Urinary bladder (tissue), 4 donors: ENCODE data around the gene GTF2H4. TPM values are rescaled to one million over a fixed set of nuclear protein-coding genes. Genes with fewer than 3 reads are reported as not detected.
A peak's percentile ranks its signal among the peaks of the same experiment; 100 is the strongest.
"Not testable (repeated sequence)": the region's sequence is repeated elsewhere in the genome, so short reads cannot be mapped to it uniquely, and the experiment has no call there.

Experiments
- DNase-seq: peaks from one replicate; pipeline ENCODE4 v3.0.0-alpha.2; 2015; ENCODE audit errors: extremely low spot score
- H3K27ac ChIP-seq: one replicate; pipeline ENCODE4 v1.5.1; 2013; ENCODE audit warnings: low read depth, mild to moderate bottlenecking, moderate library complexity
- H3K36me3 ChIP-seq: one replicate; pipeline ENCODE4 v1.6.1; 2013; ENCODE audit warnings: mild to moderate bottlenecking, moderate library complexity; ENCODE audit not compliant: insufficient read depth
- H3K4me1 ChIP-seq: one replicate; pipeline ENCODE4 v1.6.1; 2013; ENCODE audit warnings: mild to moderate bottlenecking, moderate library complexity; ENCODE audit not compliant: insufficient read depth
- H3K4me3 ChIP-seq: one replicate; pipeline ENCODE4 v1.5.1; 2013; ENCODE audit warnings: low read depth, low read length
- WGBS: extraction: QIAGEN DNeasy Blood & Tissue Kit; methylation state at CpG from one replicate; pipeline ENCODE4 v1.1.7; 2013; 5-methylcytosine and 5-hydroxymethylcytosine counted together
- polyA plus RNA-seq: library from polyadenylated mRNA; stranded (reverse); fragments of 200-250 nt; gene quantifications from one replicate; pipeline ENCODE4 v1.2.3, GENCODE V29; 2013
- total RNA-seq: library from RNA; depleted of rRNA; stranded (reverse); fragments of >200 nt; gene quantifications from one replicate; pipeline ENCODE4 v1.2.3, GENCODE V29; 2014
- donor health status: healthy with polysubstance abuse.
- donor health status: healthy.

Gene GTF2H4
- total and polyA plus RNA-seq, 2 donors: 25.7 to 26.2 TPM

DNA sequence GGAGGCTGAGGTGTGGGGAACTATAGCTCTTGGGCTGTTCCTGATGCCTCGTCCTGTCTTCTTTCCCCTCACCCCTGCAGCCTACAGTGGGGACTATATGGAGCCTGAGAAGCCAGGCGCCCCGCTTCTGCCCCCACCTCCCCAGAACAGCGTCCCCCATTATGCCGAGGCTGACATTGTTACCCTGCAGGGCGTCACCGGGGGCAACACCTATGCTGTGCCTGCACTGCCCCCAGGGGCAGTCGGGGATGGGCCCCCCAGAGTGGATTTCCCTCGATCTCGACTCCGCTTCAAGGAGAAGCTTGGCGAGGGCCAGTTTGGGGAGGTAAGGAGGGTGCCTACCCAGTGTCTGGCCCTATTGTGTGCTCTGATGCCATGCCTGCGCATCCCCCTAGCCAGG, 11.5 kb upstream of the GTF2H4 start:
- no peak for DNase-seq
- Histone ChIP-seq H3K36me3 (peaks cover 3% of the 10 kb centered on the region), H3K4me3 (no peak overlapping the region), H3K4me1 (no peaks in the 10 kb centered on the region), H3K27ac (no peak overlapping the region)
- 94% methylated on average over 13 of the region's 13 CpGs for WGBS

DNA sequence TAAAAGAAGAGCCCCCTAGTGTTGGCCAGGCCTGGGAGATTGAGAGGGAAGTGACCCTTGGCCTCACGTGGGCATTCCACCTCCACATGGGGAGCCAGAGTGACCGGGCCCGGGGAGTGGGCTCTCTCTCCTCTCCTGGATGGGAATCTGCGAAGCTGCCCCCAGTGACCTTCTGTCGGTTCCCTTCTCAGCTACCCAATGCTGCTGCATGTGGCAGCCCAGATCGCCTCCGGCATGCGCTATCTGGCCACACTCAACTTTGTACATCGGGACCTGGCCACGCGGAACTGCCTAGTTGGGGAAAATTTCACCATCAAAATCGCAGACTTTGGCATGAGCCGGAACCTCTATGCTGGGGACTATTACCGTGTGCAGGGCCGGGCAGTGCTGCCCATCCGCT, 10.1 kb upstream of the GTF2H4 start:
- Histone ChIP-seq H3K4me3 (no peak overlapping the region), H3K27ac (no peak overlapping the region), H3K4me1 (no peaks in the 10 kb centered on the region), H3K36me3 (peaks cover 3% of the 10 kb centered on the region)
- 93% methylated on average over 16 of the region's 16 CpGs for WGBS
- DNase-seq: no peak

DNA sequence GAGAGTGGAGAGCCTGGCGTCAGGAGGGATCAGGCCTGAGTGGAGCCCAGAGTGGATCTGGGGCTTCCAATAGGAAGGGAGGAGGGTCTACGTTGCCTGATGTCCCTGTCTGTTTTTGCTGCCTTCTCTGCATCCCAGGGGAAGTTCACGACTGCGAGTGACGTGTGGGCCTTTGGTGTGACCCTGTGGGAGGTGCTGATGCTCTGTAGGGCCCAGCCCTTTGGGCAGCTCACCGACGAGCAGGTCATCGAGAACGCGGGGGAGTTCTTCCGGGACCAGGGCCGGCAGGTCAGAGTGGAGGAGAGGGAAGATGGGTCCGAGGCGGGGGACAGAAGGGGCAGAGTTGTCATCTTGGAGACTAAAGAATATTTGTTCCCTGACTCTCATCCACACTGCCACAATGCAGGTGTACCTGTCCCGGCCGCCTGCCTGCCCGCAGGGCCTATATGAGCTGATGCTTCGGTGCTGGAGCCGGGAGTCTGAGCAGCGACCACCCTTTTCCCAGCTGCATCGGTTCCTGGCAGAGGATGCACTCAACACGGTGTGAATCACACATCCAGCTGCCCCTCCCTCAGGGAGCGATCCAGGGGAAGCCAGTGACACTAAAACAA, 9.2 kb upstream of the GTF2H4 start:
- peaks cover 3% of the 10 kb centered on the region for H3K36me3 ChIP-seq
- no peak overlapping the region for H3K4me3 ChIP-seq
- no peak overlapping the region for H3K27ac ChIP-seq
- H3K4me1 ChIP-seq: no peaks in the 10 kb centered on the region
- no peak for DNase-seq
- 80% methylated on average over 23 of the region's 23 CpGs for WGBS

DNA sequence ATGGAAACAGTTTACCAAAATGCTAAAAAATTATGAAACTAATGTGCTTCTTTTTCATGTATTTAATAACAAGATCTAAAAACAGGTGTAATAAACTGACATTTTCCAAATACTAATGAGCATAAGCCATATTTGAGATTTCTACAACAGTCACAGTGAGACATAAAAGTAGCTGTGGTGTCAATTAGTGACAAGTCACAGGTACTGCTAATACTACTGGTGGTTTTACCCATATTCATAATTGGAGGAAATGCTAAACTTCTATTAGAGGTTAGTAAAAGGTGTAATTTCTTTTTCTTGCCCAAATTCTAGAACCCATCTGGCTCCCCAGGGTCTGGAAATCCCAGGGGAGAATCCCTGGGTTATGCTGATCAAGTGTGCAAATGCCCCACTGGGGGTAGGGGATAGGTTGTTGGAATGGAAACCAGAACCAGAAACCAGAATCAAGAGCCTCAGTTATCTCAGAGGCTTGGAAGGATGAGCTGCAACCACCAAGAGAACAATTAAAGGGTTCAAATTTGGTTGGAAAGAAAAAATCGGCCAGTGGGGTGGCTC, 7.1 kb upstream of the GTF2H4 start:
- 84% methylated on average over 1 of the region's 1 CpG for WGBS
- Histone ChIP-seq H3K4me3 (no peak overlapping the region), H3K27ac (no peak overlapping the region), H3K4me1 (no peaks in the 10 kb centered on the region), H3K36me3 (peaks cover 3% of the 10 kb centered on the region)
- DNase-seq: no peak

DNA sequence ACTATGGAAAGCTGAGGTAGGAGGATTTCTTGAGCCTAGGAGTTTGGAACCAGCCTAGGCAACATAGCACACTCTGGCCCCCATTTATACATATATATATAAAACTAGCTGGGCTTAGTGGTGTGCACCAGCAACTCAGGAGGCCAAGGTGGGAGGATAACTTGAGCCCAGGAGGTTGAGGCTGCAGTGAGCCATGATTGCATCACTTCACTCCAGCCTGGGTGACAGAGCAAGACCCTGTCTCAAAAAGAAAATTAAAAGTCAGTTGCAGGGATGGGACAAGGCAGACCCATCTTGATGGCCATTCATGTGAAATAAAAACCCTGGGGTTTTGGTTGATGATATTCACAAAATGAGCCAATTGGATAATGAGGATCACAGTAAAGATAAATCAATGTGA, 6.6 kb upstream of the GTF2H4 start:
- H3K4me1 ChIP-seq: no peaks in the 10 kb centered on the region
- H3K36me3 ChIP-seq: peaks cover 3% of the 10 kb centered on the region
- H3K27ac ChIP-seq: no peak overlapping the region
- no peak overlapping the region for H3K4me3 ChIP-seq
- DNase-seq: no peak

DNA sequence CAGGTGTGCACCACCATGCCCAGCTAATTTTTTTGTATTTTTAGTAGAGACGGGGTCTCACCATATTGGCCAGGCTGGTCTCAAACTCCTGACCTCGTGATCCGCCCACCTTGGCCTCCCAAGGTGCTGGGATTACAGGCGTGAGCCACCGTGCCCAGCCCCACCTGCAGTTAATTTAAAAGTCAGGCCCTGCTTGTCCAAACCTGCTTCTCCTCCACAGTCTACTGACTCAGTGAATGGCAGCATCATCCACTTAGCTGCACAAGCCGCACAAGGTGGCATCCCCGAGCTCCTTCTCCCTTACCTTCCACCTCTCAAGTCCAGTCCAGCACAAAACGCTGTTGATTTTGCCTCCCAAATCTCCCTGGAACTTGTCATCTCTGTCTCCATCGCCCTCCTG, 5.8 kb upstream of the GTF2H4 start:
- not testable (repeated sequence) for DNase-seq, H3K4me1 ChIP-seq, H3K4me3 ChIP-seq, H3K27ac ChIP-seq, H3K36me3 ChIP-seq
- WGBS: 79% methylated on average over 9 of the region's 9 CpGs

DNA sequence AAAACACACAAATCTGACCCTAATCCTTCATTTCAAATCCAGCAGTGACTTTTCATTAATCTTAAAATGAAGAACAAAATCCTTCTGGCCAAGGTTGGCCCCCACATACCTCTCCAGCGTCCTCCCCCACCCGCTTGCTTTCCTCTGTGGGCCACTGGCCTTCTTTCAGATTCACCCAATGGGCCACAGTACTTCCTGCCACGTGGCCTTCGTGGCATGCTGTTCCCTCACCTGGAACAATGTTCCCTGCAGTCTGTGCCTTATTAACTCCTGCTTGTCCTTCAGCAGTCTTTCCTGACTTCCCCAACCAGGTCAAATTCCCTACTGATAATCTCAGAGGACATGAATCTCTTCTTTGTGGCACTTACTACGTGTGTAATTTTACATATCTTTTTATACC, 5.3 kb upstream of the GTF2H4 start:
- WGBS: 49% methylated on average over 5 of the region's 5 CpGs
- DNase-seq: no peak
- Histone ChIP-seq H3K36me3 (peaks cover 3% of the 10 kb centered on the region), H3K27ac (no peak overlapping the region), H3K4me3 (no peak overlapping the region), H3K4me1 (no peaks in the 10 kb centered on the region)

DNA sequence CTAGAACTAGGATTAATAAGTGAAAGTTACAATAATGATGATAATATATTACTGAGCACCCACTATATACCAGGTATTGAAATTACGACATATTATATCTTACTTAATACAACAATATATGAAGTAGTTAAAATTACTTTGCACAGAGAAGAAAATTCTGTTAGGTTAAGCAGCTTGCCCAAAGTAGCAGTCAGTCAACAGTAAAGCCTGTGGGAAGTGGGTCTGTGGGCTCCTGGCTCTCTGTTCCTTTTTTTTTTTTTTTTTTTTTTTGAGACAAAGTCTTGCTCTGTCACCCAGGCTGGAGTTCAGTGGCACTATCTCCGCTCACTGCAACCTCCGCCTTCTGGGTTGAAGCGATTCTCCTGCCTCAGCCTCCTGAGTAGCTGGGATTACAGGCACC, 4.8 kb upstream of the GTF2H4 start:
- DNase-seq: no peak
- Histone ChIP-seq H3K36me3 (peaks cover 3% of the 10 kb centered on the region), H3K4me1 (no peaks in the 10 kb centered on the region), H3K27ac (no peak overlapping the region), H3K4me3 (no peak overlapping the region)
- WGBS: 92% methylated on average over 4 of the region's 4 CpGs

DNA sequence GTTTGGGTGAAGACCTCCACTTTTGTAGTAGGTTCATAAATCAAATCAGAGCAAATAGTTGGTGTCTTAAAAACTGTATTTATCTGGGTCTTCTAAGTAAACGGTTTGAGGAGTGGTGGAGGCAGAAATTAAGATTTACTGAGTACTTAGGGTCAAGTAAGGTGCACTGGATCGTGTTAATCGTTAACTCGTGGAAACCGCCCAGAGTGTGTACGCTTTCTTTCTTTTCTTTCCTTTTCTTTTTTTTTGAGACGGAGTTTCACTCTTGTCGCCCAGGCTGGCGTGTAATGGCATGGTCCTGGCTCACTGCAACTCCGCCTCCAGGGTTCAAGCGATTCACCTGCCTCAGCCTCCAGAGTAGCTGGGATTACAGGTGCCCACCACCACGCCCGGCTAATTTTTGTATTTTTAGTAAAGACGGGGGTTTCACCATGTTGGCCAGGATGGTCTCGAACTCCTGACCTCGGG, 683 bp upstream of the GTF2H4 start:
- DNase-seq, H3K36me3 ChIP-seq, H3K27ac ChIP-seq, H3K4me1 ChIP-seq: not testable (repeated sequence)
- 52% methylated on average over 16 of the region's 16 CpGs for WGBS
- peak overlapping the region; percentile 91 for H3K4me3 ChIP-seq

DNA sequence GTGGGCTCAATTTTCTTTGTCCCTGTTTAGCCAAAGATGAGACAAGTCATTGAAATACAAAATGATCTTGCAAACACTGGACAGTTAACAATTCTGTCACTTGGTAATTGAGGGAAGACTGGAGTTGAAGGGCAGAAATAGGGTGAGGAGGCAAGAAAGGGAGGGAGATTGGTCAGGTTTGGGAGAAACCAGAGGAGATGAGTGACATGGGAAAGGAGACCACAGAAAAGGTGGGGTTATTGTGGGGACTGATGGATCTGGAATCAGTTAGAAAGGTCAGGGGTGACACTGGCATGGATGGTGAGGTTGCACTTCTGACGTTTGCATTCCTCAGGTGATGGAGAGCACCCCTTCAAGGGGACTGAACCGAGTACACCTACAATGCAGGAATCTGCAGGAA, 693 bp downstream of the GTF2H4 start:
- no peak for DNase-seq
- Histone ChIP-seq H3K36me3 (no peaks in the 10 kb centered on the region), H3K27ac (no peak overlapping the region), H3K4me1 (peaks cover 3% of the 10 kb centered on the region), H3K4me3 (peak overlapping the region; percentile 91)
- 23% methylated on average over 2 of the region's 2 CpGs for WGBS

DNA sequence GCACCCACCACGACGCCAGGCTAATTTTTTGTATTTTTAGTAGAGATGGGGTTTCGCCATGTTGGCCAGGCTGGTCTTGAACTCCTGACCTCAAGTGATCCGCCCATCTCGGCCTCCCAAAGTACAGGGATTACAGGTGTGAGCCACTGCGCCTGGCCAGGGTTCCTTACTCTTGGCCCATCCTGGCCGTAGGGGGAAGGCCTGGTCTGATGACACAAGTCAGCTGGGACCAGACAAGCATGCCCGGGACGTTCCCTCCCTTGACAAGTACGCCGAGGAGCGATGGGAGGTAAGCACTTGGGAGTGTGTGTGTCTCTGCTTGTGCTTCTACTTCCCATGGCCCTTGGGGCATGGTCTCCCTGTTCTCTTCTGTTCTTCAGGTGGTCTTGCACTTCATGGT, 2.5 kb downstream of the GTF2H4 start:
- H3K4me1 ChIP-seq, DNase-seq, H3K27ac ChIP-seq, H3K36me3 ChIP-seq, H3K4me3 ChIP-seq: not testable (repeated sequence)
- 91% methylated on average over 12 of the region's 12 CpGs for WGBS

DNA sequence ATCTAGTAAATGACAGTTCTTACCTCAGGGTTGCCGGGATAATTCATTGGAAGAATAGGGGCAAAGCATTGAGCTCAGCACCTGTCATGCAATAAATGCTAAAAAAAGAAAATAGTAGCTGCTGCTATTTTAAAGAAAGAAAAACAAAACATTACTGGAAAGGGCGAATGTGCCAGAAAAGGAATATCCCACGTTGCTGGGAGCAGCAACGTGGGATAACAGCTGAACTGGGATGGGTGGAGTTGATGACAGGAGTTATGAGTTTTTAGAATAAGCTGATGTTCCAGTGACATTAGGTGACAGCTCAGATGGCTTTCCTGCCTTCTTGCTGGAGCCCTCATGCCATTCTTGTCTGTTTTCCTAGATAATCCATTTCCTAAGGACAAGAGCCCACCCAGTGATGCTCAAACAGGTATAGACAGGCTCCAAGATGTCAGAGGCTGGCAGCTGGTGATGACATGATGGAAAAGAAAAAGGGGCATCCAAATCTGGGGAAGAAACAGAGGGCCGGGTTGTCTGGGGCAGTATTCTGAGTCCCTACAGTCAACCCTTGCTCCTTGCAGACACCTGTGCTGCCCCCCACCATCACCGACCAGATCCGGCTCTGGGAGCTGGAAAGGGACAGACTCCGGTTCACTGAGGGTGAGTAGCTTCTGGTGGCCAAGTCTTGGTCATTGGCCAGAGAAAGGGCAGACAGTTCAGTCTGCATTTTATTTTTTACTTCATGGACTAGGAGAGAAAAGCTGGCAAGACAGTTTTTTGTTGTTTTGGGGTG, 4.9 kb downstream of the GTF2H4 start:
- peaks cover 3% of the 10 kb centered on the region for H3K4me1 ChIP-seq
- no peaks in the 10 kb centered on the region for H3K36me3 ChIP-seq
- no peak overlapping the region for H3K27ac ChIP-seq
- 84% methylated on average over 8 of the region's 8 CpGs for WGBS
- H3K4me3 ChIP-seq: no peak overlapping the region
- no peak for DNase-seq

DNA sequence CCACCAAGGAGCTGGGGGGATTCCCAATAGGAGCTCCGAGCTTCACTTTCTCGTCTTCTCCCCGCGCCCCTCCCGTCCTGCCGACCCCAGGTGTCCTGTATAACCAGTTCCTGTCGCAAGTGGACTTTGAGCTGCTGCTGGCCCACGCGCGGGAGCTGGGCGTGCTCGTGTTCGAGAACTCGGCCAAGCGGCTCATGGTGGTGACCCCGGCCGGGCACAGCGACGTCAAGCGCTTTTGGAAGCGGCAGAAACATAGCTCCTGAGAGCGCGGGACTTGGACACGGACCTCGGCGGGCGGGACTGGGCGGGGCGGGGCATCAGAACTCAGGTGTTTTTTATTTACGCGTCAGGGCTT, 5.7 kb downstream of the GTF2H4 start:
- no peaks in the 10 kb centered on the region for H3K36me3 ChIP-seq
- WGBS: 5% methylated on average over 31 of the region's 31 CpGs
- no peak for DNase-seq
- H3K4me3 ChIP-seq: peak overlapping the region; percentile 51
- peaks cover under 1% of the 10 kb centered on the region for H3K4me1 ChIP-seq
- peak overlapping the region; percentile 85 for H3K27ac ChIP-seq
